ENCODE data around the gene TNFSF9.

- TF ChIP-seq CTCF (conservative IDR thresholded peaks at IDR 0.05; ENCODE audit: low read length) (no peak), EZH2phosphoT487 (IDR thresholded peaks at IDR 0.05; ENCODE audit: borderline replicate concordance, low read depth, low read length) (no peak)
These were observed 2.2 kb upstream of the TNFSF9 start for GRCh38 chr19:6528544-6529121.
